LNCaP clone FGC (cell line): ENCODE data around the gene MED13L.

Experiments used
- DNase-seq: peaks from one replicate; pipeline ENCODE4 v3.0.0-alpha.2; 2011; ENCODE audit warnings: low read depth
- H3K4me3 ChIP-seq: 2 replicates; pipeline ENCODE4 v1.5.1; 2011; ENCODE audit warnings: mild to moderate bottlenecking, low read depth, low read length, control low read depth
- CTCF ChIP-seq: IDR thresholded peaks from 2 replicates; pipeline ENCODE4 v1.5.1; 2012; ENCODE audit warnings: mild to moderate bottlenecking; ENCODE audit not compliant: control insufficient read depth, insufficient read depth; ENCODE audit errors: extremely low read depth

The MED13L gene

GRCh38 chr12:116319898-116320621 is 42.6 kb upstream of the MED13L start:
- no peak for DNase-seq
- no peak overlapping the region for H3K4me3 ChIP-seq
- no peak for TF ChIP-seq CTCF

GRCh38 chr12:116319233-116319897 is 41.9 kb upstream of the MED13L start:
- TF ChIP-seq CTCF, result no peak
- no peak for DNase-seq
- no peak overlapping the region for H3K4me3 ChIP-seq

GRCh38 chr12:116318576-116319232 is 41.2 kb upstream of the MED13L start:
- no peak for TF ChIP-seq CTCF
- no peak overlapping the region for H3K4me3 ChIP-seq
- no peak for DNase-seq

GRCh38 chr12:116317986-116318575 is 40.6 kb upstream of the MED13L start:
- no peak for DNase-seq
- H3K4me3 ChIP-seq, result no peak overlapping the region
- TF ChIP-seq CTCF, result no peak

GRCh38 chr12:116317139-116317538 is 39.6 kb upstream of the MED13L start:
- H3K4me3 ChIP-seq, result no peak overlapping the region
- DNase-seq, result no peak
- no peak for TF ChIP-seq CTCF

- H3K4me3 ChIP-seq, result no peak overlapping the region
- no peak for DNase-seq
- TF ChIP-seq CTCF, result no peak
Observed at GRCh38 chr12:116314477-116314876, 37.0 kb upstream of the MED13L start.
